Measurements from ENCODE around the gene IL17C.
"Not testable (repeated sequence)": the region's sequence is repeated elsewhere in the genome, so short reads cannot be mapped to it uniquely, and the experiment has no call there.

IL17C gene

GRCh38 chr16:88667461-88667860 lies 29.1 kb downstream of the IL17C start:
- Mint-ChIP-seq H3K27ac (no peak overlapping the region), H3K27me3 (no peaks in the 10 kb centered on the region), H3K9me3 (no peaks in the 10 kb centered on the region), H3K4me3 (no peak overlapping the region), H3K4me1 (ENCODE audit: low read depth in 2 of 2) (peaks cover 0 to 5% of the 10 kb centered on the region in 2 donors), H3K36me3 (ENCODE audit: insufficient read depth) (peaks cover 13% of the 10 kb centered on the region)
- ATAC-seq (replicated peaks) (no peak), DNase-seq (no peak)

DNA sequence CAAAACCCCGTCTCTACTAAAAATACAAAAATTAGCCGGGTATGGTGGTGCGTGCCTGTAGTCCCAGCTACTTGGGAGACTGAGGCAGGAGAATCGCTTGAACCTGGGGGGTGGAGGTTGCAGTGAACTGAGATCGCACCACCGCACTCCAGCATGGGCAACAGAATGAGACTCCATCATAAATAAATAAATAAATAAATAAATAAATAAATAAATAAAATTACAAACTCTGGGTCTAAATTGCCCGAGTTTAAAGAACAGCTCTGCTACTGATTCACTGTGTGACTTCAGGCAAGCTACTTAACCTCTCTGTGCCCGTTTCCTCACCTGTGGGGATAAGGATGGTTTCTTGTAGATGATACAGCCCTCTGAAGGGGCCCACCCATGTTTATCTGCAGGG lies 31.1 kb downstream of the IL17C start:
- not testable (repeated sequence) for H3K36me3 Mint-ChIP-seq (ENCODE audit: insufficient read depth); H3K4me1 Mint-ChIP-seq (ENCODE audit: low read depth in 2 of 2); H3K27me3 Mint-ChIP-seq; H3K27ac Mint-ChIP-seq; DNase-seq; H3K4me3 Mint-ChIP-seq; ATAC-seq (replicated peaks); H3K9me3 Mint-ChIP-seq

- Mint-ChIP-seq H3K9me3 (no peaks in the 10 kb centered on the region), H3K4me3 (no peak overlapping the region), H3K27me3 (no peaks in the 10 kb centered on the region), H3K27ac (no peak overlapping the region), H3K36me3 (ENCODE audit: insufficient read depth) (no peaks in the 10 kb centered on the region), H3K4me1 (ENCODE audit: low read depth in 2 of 2) (peaks cover 0 to 9% of the 10 kb centered on the region in 2 donors)
- DNase-seq = no peak
- no peak for ATAC-seq (replicated peaks)
These were observed 31.6 kb downstream of the IL17C start for GRCh38 chr16:88669980-88670379.

- H3K4me1 Mint-ChIP-seq (ENCODE audit: low read depth in 2 of 2) = peaks cover 0 to 9% of the 10 kb centered on the region in 2 donors
- peaks cover 2% of the 10 kb centered on the region for H3K36me3 Mint-ChIP-seq (ENCODE audit: insufficient read depth)
- no peak overlapping the region for H3K27ac Mint-ChIP-seq
- H3K9me3 Mint-ChIP-seq = no peaks in the 10 kb centered on the region
- no peak for ATAC-seq (replicated peaks)
- DNase-seq = no peak
- H3K27me3 Mint-ChIP-seq = no peaks in the 10 kb centered on the region
- no peak overlapping the region for H3K4me3 Mint-ChIP-seq
These were observed 33.4 kb downstream of the IL17C start for GRCh38 chr16:88671806-88672205.

GRCh38 chr16:88672776-88673175 lies 34.4 kb downstream of the IL17C start:
- Mint-ChIP-seq H3K36me3 (ENCODE audit: insufficient read depth) (peaks cover 4% of the 10 kb centered on the region), H3K9me3 (no peaks in the 10 kb centered on the region), H3K27me3 (no peaks in the 10 kb centered on the region), H3K4me3 (no peak overlapping the region), H3K4me1 (ENCODE audit: low read depth in 2 of 2) (peaks cover 0 to 9% of the 10 kb centered on the region in 2 donors), H3K27ac (no peak overlapping the region)
- ATAC-seq (replicated peaks) (no peak), DNase-seq (no peak)

GRCh38 chr16:88673716-88674379 lies 35.5 kb downstream of the IL17C start:
- Mint-ChIP-seq H3K27ac (peak overlapping the region in 1 of 2 donors; percentile 31), H3K4me1 (ENCODE audit: low read depth in 2 of 2) (peaks cover 0 to 4% of the 10 kb centered on the region in 2 donors), H3K27me3 (no peaks in the 10 kb centered on the region), H3K36me3 (ENCODE audit: insufficient read depth) (peaks cover 7% of the 10 kb centered on the region), H3K4me3 (no peak overlapping the region), H3K9me3 (no peaks in the 10 kb centered on the region)
- DNase-seq (no peak), ATAC-seq (replicated peaks) (no peak)

DNA sequence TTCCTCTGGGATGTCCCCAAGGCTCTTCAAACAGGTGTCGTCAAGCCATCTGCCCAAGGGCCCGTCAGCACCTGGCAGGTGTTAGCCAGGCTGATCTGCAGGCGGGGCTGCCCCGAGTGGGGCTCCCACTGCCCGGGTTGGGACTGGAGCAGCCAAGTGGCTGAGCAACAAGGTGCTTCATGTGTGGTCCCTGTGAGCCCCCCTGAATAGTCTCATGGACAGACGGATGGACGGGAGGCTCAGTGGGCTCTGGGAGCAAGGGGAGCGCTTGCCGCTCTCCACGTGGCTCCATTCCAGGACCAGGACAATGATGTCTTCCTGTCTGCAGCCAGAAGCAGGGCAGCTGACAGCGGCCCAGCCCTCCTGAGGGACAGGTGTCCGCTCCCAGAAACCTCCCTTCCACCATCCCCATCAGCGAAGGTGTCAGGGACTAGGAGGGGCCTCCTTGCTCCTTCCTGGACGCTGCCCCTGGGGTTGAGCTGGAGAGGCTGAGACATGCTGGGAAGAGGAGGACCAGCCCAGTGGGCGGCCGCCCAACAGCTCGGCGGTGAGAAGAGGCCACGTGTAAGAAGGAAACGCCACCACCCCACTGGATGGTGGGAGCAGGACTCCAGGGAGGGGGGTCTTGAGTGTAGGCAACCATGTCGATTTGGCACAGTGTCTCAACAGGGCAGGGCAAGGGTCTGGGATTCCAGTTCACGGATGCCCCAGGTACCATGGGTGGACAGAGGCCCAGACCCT lies 38.3 kb downstream of the IL17C start:
- ATAC-seq (replicated peaks) (no peak), DNase-seq (no peak)
- Mint-ChIP-seq H3K4me3 (no peak overlapping the region), H3K36me3 (ENCODE audit: insufficient read depth) (peaks cover 26% of the 10 kb centered on the region), H3K9me3 (no peaks in the 10 kb centered on the region), H3K27me3 (no peaks in the 10 kb centered on the region), H3K27ac (peak overlapping the region in 1 of 2 donors; percentile 62), H3K4me1 (ENCODE audit: low read depth in 2 of 2) (peaks cover 2 to 13% of the 10 kb centered on the region in 2 donors)

GRCh38 chr16:88677721-88678120 lies 39.3 kb downstream of the IL17C start:
- H3K4me3 Mint-ChIP-seq = no peak overlapping the region
- no peak for DNase-seq
- H3K27me3 Mint-ChIP-seq = no peaks in the 10 kb centered on the region
- H3K9me3 Mint-ChIP-seq = no peaks in the 10 kb centered on the region
- no peak for ATAC-seq (replicated peaks)
- peak overlapping the region in 1 of 2 donors; percentile 62 for H3K27ac Mint-ChIP-seq
- peaks cover 30% of the 10 kb centered on the region for H3K36me3 Mint-ChIP-seq (ENCODE audit: insufficient read depth)
- peaks cover 11 to 22% of the 10 kb centered on the region in 2 donors for H3K4me1 Mint-ChIP-seq (ENCODE audit: low read depth in 2 of 2)

GRCh38 chr16:88678224-88678979 lies 40.0 kb downstream of the IL17C start:
- H3K36me3 Mint-ChIP-seq (ENCODE audit: insufficient read depth) = peaks cover 34% of the 10 kb centered on the region

DNA sequence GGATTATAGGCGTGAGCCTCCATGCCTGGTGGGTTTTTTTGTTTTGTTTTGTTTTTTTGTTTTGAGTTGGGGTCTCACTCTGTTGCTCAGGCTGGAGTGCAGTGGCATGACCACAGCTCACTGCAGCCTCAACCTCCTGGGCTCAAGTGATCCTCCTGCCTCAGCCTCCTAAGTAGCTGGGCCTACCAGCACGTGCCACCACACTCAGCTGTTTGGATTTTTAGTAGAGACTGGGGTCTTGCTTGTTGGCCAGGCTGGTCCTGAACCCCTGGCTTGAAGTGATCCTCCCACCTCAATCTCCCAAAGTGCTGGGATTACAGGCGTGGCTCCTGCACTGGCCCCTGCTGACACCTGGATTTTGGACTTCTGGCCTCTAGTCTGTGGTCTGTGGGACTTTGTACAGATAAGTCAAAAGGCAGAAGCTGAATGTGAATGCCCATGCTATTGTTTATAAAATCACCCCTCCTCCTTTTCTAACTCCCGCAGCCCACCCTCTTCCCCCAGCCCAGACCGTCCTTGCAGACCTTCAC lies 42.2 kb downstream of the IL17C start:
- H3K27ac Mint-ChIP-seq = peak overlapping the region; percentile 76 to 94
- H3K4me3 Mint-ChIP-seq = peak overlapping the region; percentile 51 to 80
- H3K4me1 Mint-ChIP-seq (ENCODE audit: low read depth in 2 of 2) = peaks cover 11 to 27% of the 10 kb centered on the region in 2 donors
- H3K9me3 Mint-ChIP-seq = no peaks in the 10 kb centered on the region
- peaks cover 34% of the 10 kb centered on the region for H3K36me3 Mint-ChIP-seq (ENCODE audit: insufficient read depth)
- H3K27me3 Mint-ChIP-seq = no peaks in the 10 kb centered on the region
- ATAC-seq (replicated peaks) (no peak), DNase-seq (no peak)

More at GRCh38 chr16:88678224-88678979, 40.0 kb downstream of the IL17C start:
- H3K4me3 Mint-ChIP-seq = no peak overlapping the region
- H3K4me1 Mint-ChIP-seq (ENCODE audit: low read depth in 2 of 2) = peaks cover 11 to 23% of the 10 kb centered on the region in 2 donors
- H3K9me3 Mint-ChIP-seq = no peaks in the 10 kb centered on the region
- ATAC-seq (replicated peaks) (no peak), DNase-seq (no peak)
- no peaks in the 10 kb centered on the region for H3K27me3 Mint-ChIP-seq
- no peak overlapping the region for H3K27ac Mint-ChIP-seq

- H3K4me1 Mint-ChIP-seq (ENCODE audit: low read depth in 2 of 2) = peaks cover 11 to 27% of the 10 kb centered on the region in 2 donors
- H3K27ac Mint-ChIP-seq = peak overlapping the region; percentile 76 to 94
- peaks cover 36% of the 10 kb centered on the region for H3K36me3 Mint-ChIP-seq (ENCODE audit: insufficient read depth)
- peak overlapping the region; percentile 51 to 80 for H3K4me3 Mint-ChIP-seq
- no peaks in the 10 kb centered on the region for H3K27me3 Mint-ChIP-seq
- DNase-seq (peak in 1 of 3 experiments; percentile 29), ATAC-seq (replicated peaks) (peak; percentile 27)
- no peaks in the 10 kb centered on the region for H3K9me3 Mint-ChIP-seq
These were observed 42.8 kb downstream of the IL17C start for GRCh38 chr16:88681084-88681680.

GRCh38 chr16:88681709-88682451 lies 43.5 kb downstream of the IL17C start:
- H3K4me1 Mint-ChIP-seq (ENCODE audit: low read depth in 2 of 2) = peaks cover 11 to 27% of the 10 kb centered on the region in 2 donors
- ATAC-seq (replicated peaks) (peak; percentile 46), DNase-seq (peak in 2 of 3 experiments; percentile 33 to 37)
- no peaks in the 10 kb centered on the region for H3K9me3 Mint-ChIP-seq
- peaks cover 37% of the 10 kb centered on the region for H3K36me3 Mint-ChIP-seq (ENCODE audit: insufficient read depth)
- H3K27me3 Mint-ChIP-seq = no peaks in the 10 kb centered on the region
- peak overlapping the region; percentile 76 to 94 for H3K27ac Mint-ChIP-seq
- peak overlapping the region; percentile 51 to 80 for H3K4me3 Mint-ChIP-seq
